Caco-2 (cell line): Measurements from ENCODE around the gene GPC5. TPM values are rescaled to one million over a fixed set of nuclear protein-coding genes. Genes with fewer than 3 reads are reported as not detected.

ENCODE experiments used
- BruUV-seq: library from RNA; stranded (reverse); fragments of 400-500 nt; replicated peaks from 2 replicates; lab custom pipeline; 2021; lab: Mats Ljungman, UMichigan
- CTCF ChIA-PET: fragments of 300-600 bp; sonication (Branson Sonifier 250); formaldehyde crosslinking; loops from one replicate; lab custom pipeline; 2022; ENCODE audit warnings: antibody characterized with exemption; lab: Charles Lee
- POLR2A ChIA-PET: fragments of 300-600 bp; sonication (Branson Sonifier 250); formaldehyde crosslinking; loops from one replicate; lab custom pipeline; 2022; ENCODE audit warnings: antibody characterized with exemption; lab: Charles Lee
- DNase-seq, 2 experiments: peaks; one replicate each; pipeline versions ENCODE4 v3.0.0 to v3.0.0-alpha.2; 2020 to 2022
- H3K27me3 ChIP-seq: replicated peaks from 2 replicates; pipeline ENCODE4 v1.6.0; 2011; ENCODE audit warnings: low read length; ENCODE audit not compliant: control insufficient read depth, insufficient read depth
- H3K36me3 ChIP-seq: 2 replicates; pipeline ENCODE4 v1.5.1; 2011; ENCODE audit warnings: low read length; ENCODE audit not compliant: control insufficient read depth, insufficient read depth
- H3K4me1 ChIP-seq: fragments of 250-450 bp; sonication (Bioruptor Pico); 2 replicates; pipeline ENCODE4 v1.5.1; 2020; ENCODE audit warnings: mild to moderate bottlenecking
- H3K4me3 ChIP-seq: 2 replicates; pipeline ENCODE4 v1.5.1; 2011; ENCODE audit warnings: low read depth, mild to moderate bottlenecking, control low read depth, low read length
- H3K9me3 ChIP-seq: fragments of 250-450 bp; sonication (Bioruptor Pico); 2 replicates; pipeline ENCODE4 v1.5.1; 2020; ENCODE audit warnings: mild to moderate bottlenecking, moderate library complexity
- H3K27ac Mint-ChIP-seq: one replicate; pipeline ENCODE4 v1.8.0; 2022; ENCODE audit warnings: mixed read lengths; ENCODE audit not compliant: unreplicated experiment
- H3K27me3 Mint-ChIP-seq: one replicate; pipeline ENCODE4 v1.8.0; 2022; ENCODE audit warnings: mixed read lengths; ENCODE audit not compliant: insufficient read depth, unreplicated experiment
- H3K36me3 Mint-ChIP-seq: one replicate; pipeline ENCODE4 v1.8.0; 2022; ENCODE audit warnings: mild to moderate bottlenecking, mixed read lengths; ENCODE audit not compliant: insufficient read depth, unreplicated experiment
- H3K4me1 Mint-ChIP-seq: one replicate; pipeline ENCODE4 v1.8.0; 2022; ENCODE audit warnings: low read depth, mixed read lengths; ENCODE audit not compliant: unreplicated experiment
- H3K4me3 Mint-ChIP-seq: one replicate; pipeline ENCODE4 v1.8.0; 2022; ENCODE audit warnings: mild to moderate bottlenecking, moderate library complexity, mixed read lengths; ENCODE audit not compliant: unreplicated experiment
- H3K9me3 Mint-ChIP-seq: one replicate; pipeline ENCODE4 v1.8.0; 2022; ENCODE audit warnings: mixed read lengths; ENCODE audit not compliant: unreplicated experiment
- intact Hi-C: fragments of 100-400 bp; cut with micrococcal nuclease; formaldehyde crosslinking; loops from one replicate; pipeline ENCODE4 v1.10.0; 2022; ENCODE audit not compliant: unreplicated experiment
- total RNA-seq: library from RNA; stranded (reverse); gene quantifications from 2 replicates; pipeline ENCODE4 v1.2.3, GENCODE V29; 2022
- TF ChIP-seq, protein P1 (sequence below), 2 experiments: fragments of 200-600 bp in 1 of 2; IDR thresholded peaks; 1 replicate in 1 of 2; 2 replicates in 1 of 2; pipeline versions ENCODE4 v1.5.1 to v1.8.0; 2011 to 2022; ENCODE audit warnings: antibody characterized with exemption in 1 of 2, control low read depth in 1 of 2, inconsistent platforms in 1 of 2, low read depth in 1 of 2, low read length in 1 of 2, mild to moderate bottlenecking in 1 of 2, moderate library complexity in 1 of 2; ENCODE audit not compliant: insufficient read depth in 1 of 2, severe bottlenecking in 1 of 2, unreplicated experiment in 1 of 2

GPC5 gene
- total RNA-seq, 1 experiment from 2014 or later = 4.1 TPM

DNA sequence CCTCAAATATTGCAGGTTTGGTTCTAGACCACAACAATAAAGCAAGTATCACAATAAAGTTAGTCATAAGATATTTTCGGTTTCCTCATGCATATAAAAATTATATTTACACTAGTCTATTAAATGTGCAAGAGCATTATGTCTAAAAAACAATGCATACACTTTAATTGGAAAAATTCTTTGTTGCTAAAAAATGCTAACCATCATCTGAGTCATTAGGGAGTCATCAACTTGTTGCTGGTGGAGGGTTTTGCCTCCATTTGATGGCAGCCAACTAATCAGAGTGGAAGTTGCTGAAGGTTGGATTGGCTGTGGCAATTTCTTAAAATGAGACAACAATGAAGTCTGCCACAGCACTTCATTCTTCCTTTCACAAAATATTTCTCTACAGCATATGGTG, 1405.9 kb downstream of the GPC5 start:
- no peaks in the 10 kb centered on the region for H3K27me3 Mint-ChIP-seq
- H3K36me3 Mint-ChIP-seq = no peaks in the 10 kb centered on the region
- H3K4me3 Mint-ChIP-seq = no peak overlapping the region
- no peak overlapping the region for H3K27ac Mint-ChIP-seq
- no peaks in the 10 kb centered on the region for H3K9me3 Mint-ChIP-seq
- no peak for DNase-seq
- POLR2A ChIA-PET = no interaction called here
- H3K36me3 ChIP-seq = no peaks in the 10 kb centered on the region
- H3K4me3 ChIP-seq = no peak overlapping the region
- peaks cover 12% of the 10 kb centered on the region; the same call in 1 of the 2 replicates for H3K4me1 ChIP-seq
- TF ChIP-seq, protein P1, sequence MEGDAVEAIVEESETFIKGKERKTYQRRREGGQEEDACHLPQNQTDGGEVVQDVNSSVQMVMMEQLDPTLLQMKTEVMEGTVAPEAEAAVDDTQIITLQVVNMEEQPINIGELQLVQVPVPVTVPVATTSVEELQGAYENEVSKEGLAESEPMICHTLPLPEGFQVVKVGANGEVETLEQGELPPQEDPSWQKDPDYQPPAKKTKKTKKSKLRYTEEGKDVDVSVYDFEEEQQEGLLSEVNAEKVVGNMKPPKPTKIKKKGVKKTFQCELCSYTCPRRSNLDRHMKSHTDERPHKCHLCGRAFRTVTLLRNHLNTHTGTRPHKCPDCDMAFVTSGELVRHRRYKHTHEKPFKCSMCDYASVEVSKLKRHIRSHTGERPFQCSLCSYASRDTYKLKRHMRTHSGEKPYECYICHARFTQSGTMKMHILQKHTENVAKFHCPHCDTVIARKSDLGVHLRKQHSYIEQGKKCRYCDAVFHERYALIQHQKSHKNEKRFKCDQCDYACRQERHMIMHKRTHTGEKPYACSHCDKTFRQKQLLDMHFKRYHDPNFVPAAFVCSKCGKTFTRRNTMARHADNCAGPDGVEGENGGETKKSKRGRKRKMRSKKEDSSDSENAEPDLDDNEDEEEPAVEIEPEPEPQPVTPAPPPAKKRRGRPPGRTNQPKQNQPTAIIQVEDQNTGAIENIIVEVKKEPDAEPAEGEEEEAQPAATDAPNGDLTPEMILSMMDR (IDR thresholded peaks at IDR 0.05; ENCODE audit: insufficient read depth in 1 of 2, low read depth in 1 of 2, low read length in 1 of 2, severe bottlenecking in 1 of 2, unreplicated experiment in 1 of 2) = no peak
- H3K27me3 ChIP-seq = no peaks in the 10 kb centered on the region
- H3K9me3 ChIP-seq = no peaks in the 10 kb centered on the region
- intact Hi-C loops = no loop called here
- no peaks in the 10 kb centered on the region for H3K4me1 Mint-ChIP-seq
- BruUV-seq = no TSS peak
- CTCF ChIA-PET = no interaction called here

DNA sequence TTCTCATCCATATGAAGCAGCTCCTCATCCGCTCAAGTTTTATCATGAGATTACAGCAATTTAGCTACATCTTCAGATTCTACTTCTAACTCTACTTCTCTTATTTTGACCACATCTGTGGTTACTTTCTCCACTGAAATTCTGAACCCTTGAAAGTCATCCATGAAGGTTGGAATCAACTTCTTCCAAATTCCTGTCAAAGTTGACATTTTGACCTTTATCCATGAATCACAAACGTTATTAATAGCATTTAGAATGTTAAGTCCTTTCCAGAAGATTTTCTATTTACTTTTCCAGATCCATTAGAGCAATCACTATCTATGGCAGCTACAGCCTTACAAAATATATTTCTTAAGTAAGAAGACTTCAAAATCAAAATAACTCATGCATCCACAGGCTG, 1406.5 kb downstream of the GPC5 start:
- Histone ChIP-seq H3K9me3 (no peaks in the 10 kb centered on the region), H3K27me3 (no peaks in the 10 kb centered on the region), H3K36me3 (no peaks in the 10 kb centered on the region), H3K4me1 (peaks cover 12% of the 10 kb centered on the region; the same call in 1 of the 2 replicates), H3K4me3 (no peak overlapping the region)
- intact Hi-C loops = no loop called here
- POLR2A ChIA-PET = no interaction called here
- H3K9me3 Mint-ChIP-seq = no peaks in the 10 kb centered on the region
- H3K4me3 Mint-ChIP-seq = no peak overlapping the region
- H3K27ac Mint-ChIP-seq = no peak overlapping the region
- H3K4me1 Mint-ChIP-seq = no peaks in the 10 kb centered on the region
- BruUV-seq = no TSS peak
- no peaks in the 10 kb centered on the region for H3K36me3 Mint-ChIP-seq
- TF ChIP-seq, protein P1 (IDR thresholded peaks at IDR 0.05; ENCODE audit: insufficient read depth in 1 of 2, low read depth in 1 of 2, low read length in 1 of 2, severe bottlenecking in 1 of 2, unreplicated experiment in 1 of 2) = no peak
- no peak for DNase-seq
- CTCF ChIA-PET = no interaction called here
- H3K27me3 Mint-ChIP-seq = no peaks in the 10 kb centered on the region

DNA sequence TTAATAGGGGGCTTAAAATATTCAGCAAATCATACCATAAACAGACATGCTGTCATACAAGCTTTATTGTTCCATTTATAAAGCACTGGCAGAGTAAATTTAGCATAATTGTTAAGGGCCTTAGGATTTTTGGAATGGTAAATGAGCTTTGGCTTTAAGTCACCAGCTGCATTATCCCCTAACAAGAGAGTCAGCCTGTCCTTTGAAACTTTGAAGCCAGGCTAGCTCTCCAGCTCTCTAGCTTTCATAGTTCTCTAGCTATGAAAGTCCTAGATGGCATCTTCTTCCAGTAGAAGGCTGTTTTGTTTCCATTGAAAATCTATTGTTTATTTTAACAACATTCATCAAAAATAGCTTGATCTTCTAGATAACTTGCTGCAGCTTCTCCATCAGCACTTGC, 1407.3 kb downstream of the GPC5 start:
- Mint-ChIP-seq H3K4me1 (no peaks in the 10 kb centered on the region), H3K27me3 (no peaks in the 10 kb centered on the region), H3K36me3 (no peaks in the 10 kb centered on the region), H3K27ac (no peak overlapping the region), H3K4me3 (no peak overlapping the region), H3K9me3 (no peaks in the 10 kb centered on the region)
- DNase-seq = no peak
- Histone ChIP-seq H3K27me3 (no peaks in the 10 kb centered on the region), H3K4me3 (no peak overlapping the region), H3K9me3 (no peaks in the 10 kb centered on the region), H3K36me3 (no peaks in the 10 kb centered on the region), H3K4me1 (peaks cover 12% of the 10 kb centered on the region; the same call in 1 of the 2 replicates)
- ChIA-PET CTCF (no interaction called here), POLR2A (interaction anchor here (0.6 kb wide), 1 partner anchor 713 kb away, joined by 14 read pairs; no protein-coding TSS in a partner anchor)
- TF ChIP-seq, protein P1 (IDR thresholded peaks at IDR 0.05; ENCODE audit: insufficient read depth in 1 of 2, low read depth in 1 of 2, low read length in 1 of 2, severe bottlenecking in 1 of 2, unreplicated experiment in 1 of 2) = no peak
- no TSS peak for BruUV-seq
- intact Hi-C loops = no loop called here
